Thoracic aorta (tissue), 2 donors: ENCODE data around the gene QRFPR. TPM values are rescaled to one million over a fixed set of nuclear protein-coding genes. Genes with fewer than 3 reads are reported as not detected.

ENCODE experiments used
- ATAC-seq: fragments of 150-250 bp; one replicate; pipeline ENCODE4 v1.8.0; 2017; ENCODE audit warnings: low read depth; ENCODE audit not compliant: insufficient number of reproducible peaks, low FRiP score
- DNase-seq: peaks from one replicate; pipeline ENCODE4 v3.0.0-alpha.2; 2020; ENCODE audit warnings: low spot score
- H3K27ac ChIP-seq, 2 donors: fragments of 200-600 bp; sonication (generic); 1 replicate in 1 of 2; 2 replicates in 1 of 2; pipeline ENCODE4 v1.5.1; 2016; ENCODE audit warnings: mild to moderate bottlenecking in 2 of 2, moderate library complexity in 2 of 2
- H3K27me3 ChIP-seq: fragments of 200-600 bp; sonication (generic); replicated peaks from 2 replicates; pipeline ENCODE4 v1.6.0; 2016; ENCODE audit warnings: mild to moderate bottlenecking; ENCODE audit not compliant: insufficient read depth
- H3K36me3 ChIP-seq: fragments of 200-600 bp; sonication (generic); one replicate; pipeline ENCODE4 v1.5.1; 2016
- H3K4me1 ChIP-seq, 2 donors: fragments of 200-600 bp; sonication (generic); 1 replicate in 1 of 2; 2 replicates in 1 of 2; pipeline versions ENCODE4 v1.5.1 to v1.6.0; 2016; ENCODE audit warnings: low read depth in 2 of 2, mild to moderate bottlenecking in 1 of 2; ENCODE audit not compliant: control insufficient read depth in 1 of 2
- H3K4me3 ChIP-seq: fragments of 200-600 bp; sonication (generic); 2 replicates; pipeline ENCODE4 v1.5.1; 2016; ENCODE audit warnings: mild to moderate bottlenecking
- H3K9me3 ChIP-seq: fragments of 200-600 bp; sonication (generic); 2 replicates; pipeline ENCODE4 v1.5.1; 2016
- CTCF ChIP-seq: fragments of 200-600 bp; sonication (generic); IDR thresholded peaks from one replicate; pipeline ENCODE4 v1.5.1; 2019; ENCODE audit warnings: antibody characterized with exemption
- total RNA-seq, 2 donors: library from RNA; depleted of rRNA; stranded (reverse); fragments of >200 nt; gene quantifications; one replicate each; pipeline versions ENCODE4 v1.1.0 to v1.2.3, GENCODE V29; 2016

QRFPR gene
- total RNA-seq, 2 donors from 2014 or later: not detected

GRCh38 chr4:121336706-121337105 lies 44.1 kb downstream of the QRFPR start:
- no peak overlapping the region for H3K27ac ChIP-seq
- DNase-seq: no peak
- ATAC-seq: no peak
- H3K4me1 ChIP-seq: no peaks in the 10 kb centered on the region
- H3K27me3 ChIP-seq: no peaks in the 10 kb centered on the region
- no peaks in the 10 kb centered on the region for H3K36me3 ChIP-seq
- H3K4me3 ChIP-seq: no peak overlapping the region
- TF ChIP-seq CTCF: no peak
- no peaks in the 10 kb centered on the region for H3K9me3 ChIP-seq

- DNase-seq (no peak), ATAC-seq (no peak)
- no peaks in the 10 kb centered on the region for H3K27me3 ChIP-seq
- no peak overlapping the region for H3K4me3 ChIP-seq
- no peaks in the 10 kb centered on the region for H3K4me1 ChIP-seq
- H3K9me3 ChIP-seq: no peaks in the 10 kb centered on the region
- H3K27ac ChIP-seq: no peak overlapping the region
- no peak for TF ChIP-seq CTCF
- no peaks in the 10 kb centered on the region for H3K36me3 ChIP-seq
Measured at GRCh38 chr4:121330180-121330665, 50.6 kb downstream of the QRFPR start.

GRCh38 chr4:121326597-121326996 lies 54.2 kb downstream of the QRFPR start:
- Histone ChIP-seq H3K27ac (no peak overlapping the region), H3K4me3 (no peak overlapping the region), H3K4me1 (no peaks in the 10 kb centered on the region), H3K27me3 (no peaks in the 10 kb centered on the region), H3K9me3 (no peaks in the 10 kb centered on the region), H3K36me3 (no peaks in the 10 kb centered on the region)
- ATAC-seq: no peak
- no peak for DNase-seq
- TF ChIP-seq CTCF: no peak

GRCh38 chr4:121324331-121324730 lies 56.5 kb downstream of the QRFPR start:
- DNase-seq (no peak), ATAC-seq (no peak)
- Histone ChIP-seq H3K36me3 (no peaks in the 10 kb centered on the region), H3K27me3 (no peaks in the 10 kb centered on the region), H3K4me3 (no peak overlapping the region), H3K9me3 (no peaks in the 10 kb centered on the region), H3K27ac (no peak overlapping the region), H3K4me1 (no peaks in the 10 kb centered on the region)
- no peak for TF ChIP-seq CTCF

GRCh38 chr4:121321466-121321865 lies 59.4 kb downstream of the QRFPR start:
- no peaks in the 10 kb centered on the region for H3K27me3 ChIP-seq
- ATAC-seq (no peak), DNase-seq (no peak)
- H3K9me3 ChIP-seq: no peaks in the 10 kb centered on the region
- no peak overlapping the region for H3K4me3 ChIP-seq
- no peak overlapping the region for H3K27ac ChIP-seq
- H3K36me3 ChIP-seq: no peaks in the 10 kb centered on the region
- no peak for TF ChIP-seq CTCF
- no peaks in the 10 kb centered on the region for H3K4me1 ChIP-seq
